ENCODE data around the gene COIL. TPM values are rescaled to one million over a fixed set of nuclear protein-coding genes. Genes with fewer than 3 reads are reported as not detected.

COIL gene
- total RNA-seq, 1 experiment from 2014 or later, result 16.9 TPM

Other genes starting within 250 kb of the COIL start
- gene C17orf67, start 127.1 kb downstream of the COIL start, total RNA-seq (2014; rRNA removed; shearing (Covaris generic)), result 1.3 and 1.6 TPM in 2 replicates
- gene DGKE, start 126.9 kb downstream of the COIL start, total RNA-seq (2014; rRNA removed; shearing (Covaris generic)), result 5.4 and 6.1 TPM in 2 replicates
- 19.8 and 31.7 TPM in 2 replicates for gene TRIM25, start 47.0 kb downstream of the COIL start, total RNA-seq (2014; rRNA removed; shearing (Covaris generic))
- gene SCPEP1, start 17.1 kb upstream of the COIL start, total RNA-seq (2014; rRNA removed; shearing (Covaris generic)), result 28.5 and 31.2 TPM in 2 replicates
- gene AKAP1, start 124.2 kb upstream of the COIL start, total RNA-seq (2014; rRNA removed; shearing (Covaris generic)), result 42.9 and 54.5 TPM in 2 replicates

Measured in HT1080 (cell line).